HepG2 (cell line): ENCODE measurements around the gene ZBED3.

Experiments
- HDAC6 ChIP-seq: fragments of 200-600 bp; sonication (generic); IDR thresholded peaks from 2 replicates; pipeline ENCODE4 v1.7.0; 2017; ENCODE audit warnings: mild to moderate bottlenecking, antibody characterized with exemption, low read length, low read depth
- ISL2 ChIP-seq: sonication (generic); formaldehyde crosslinking; IDR thresholded peaks from 2 replicates; pipeline ENCODE4 v1.5.0; 2020; ENCODE audit warnings: missing genetic modification reagents
- NR3C1 ChIP-seq: sonication (generic); formaldehyde crosslinking; IDR thresholded peaks from 2 replicates; pipeline ENCODE4 v1.4.0; 2020; ENCODE audit warnings: missing genetic modification reagents
- RAD51 ChIP-seq: fragments of 450-650 bp; IDR thresholded peaks from 2 replicates; pipeline ENCODE4 v1.6.1; 2016; ENCODE audit warnings: borderline replicate concordance
- SMAD1 ChIP-seq: sonication (generic); formaldehyde crosslinking; IDR thresholded peaks from 2 replicates; pipeline ENCODE4 v1.4.0; 2020; ENCODE audit warnings: missing genetic modification reagents, low read depth, mild to moderate bottlenecking, borderline replicate concordance
- SRF ChIP-seq: IDR thresholded peaks from 2 replicates; pipeline ENCODE4 v1.6.1; 2011; ENCODE audit warnings: mild to moderate bottlenecking, low read depth, low read length, moderate library complexity
- TAF1 ChIP-seq: sonication (generic); formaldehyde crosslinking; IDR thresholded peaks from 2 replicates; pipeline ENCODE4 v1.4.0; 2020; ENCODE audit warnings: missing genetic modification reagents
- XRCC5 ChIP-seq: fragments of 200-400 bp; formaldehyde crosslinking; optimal IDR thresholded peaks from 2 replicates; pipeline ENCODE3; 2017; ENCODE audit warnings: mild to moderate bottlenecking, low read length
- ZFYVE20 ChIP-seq: sonication (generic); formaldehyde crosslinking; IDR thresholded peaks from 2 replicates; pipeline ENCODE4 v1.8.0; 2023; ENCODE audit warnings: low read depth, mild to moderate bottlenecking, moderate library complexity, missing genetic modification reagents, borderline replicate concordance
- ZNF274 ChIP-seq: sonication (generic); formaldehyde crosslinking; IDR thresholded peaks from 2 replicates; pipeline ENCODE4 v1.5.1; 2020; ENCODE audit warnings: mild to moderate bottlenecking, missing genetic modification reagents
- ZNF891 ChIP-seq: sonication (generic); formaldehyde crosslinking; IDR thresholded peaks from 2 replicates; pipeline ENCODE4 v1.5.0; 2020; ENCODE audit warnings: mild to moderate bottlenecking, missing genetic modification reagents
- TF ChIP-seq, protein P1 (sequence below): sonication (generic); formaldehyde crosslinking; IDR thresholded peaks from 2 replicates; pipeline ENCODE4 v1.8.1; 2023; ENCODE audit warnings: mild to moderate bottlenecking, inconsistent platforms, moderate library complexity, missing genetic modification reagents, borderline replicate concordance
- TF ChIP-seq, protein P2 (sequence below): sonication (generic); formaldehyde crosslinking; IDR thresholded peaks from 2 replicates; pipeline ENCODE4 v1.4.0; 2020; ENCODE audit warnings: mild to moderate bottlenecking, missing genetic modification reagents
- TF ChIP-seq, protein P3 (sequence below): IDR thresholded peaks from 2 replicates; pipeline ENCODE4 v1.6.1; 2012; ENCODE audit warnings: inconsistent platforms

DNA sequence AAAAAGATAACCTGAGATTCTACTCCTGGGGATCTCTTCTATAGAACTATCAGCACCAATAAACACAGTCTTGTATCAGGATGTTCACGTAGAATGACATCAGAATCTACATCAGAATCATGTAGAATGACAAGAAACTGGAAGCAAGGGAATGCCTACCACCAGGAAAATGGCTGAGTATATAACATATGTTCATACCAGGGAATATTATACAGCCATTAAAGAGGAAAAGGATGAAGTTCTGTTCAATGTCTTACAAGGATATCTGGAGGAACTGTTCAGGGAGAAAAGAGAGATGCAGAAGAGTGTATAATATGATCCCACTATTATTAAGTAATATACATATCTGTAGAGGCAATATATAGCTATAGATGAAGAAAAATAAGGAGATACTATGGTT is 4.8 kb downstream of the ZBED3 start:
- TF ChIP-seq, protein P1, sequence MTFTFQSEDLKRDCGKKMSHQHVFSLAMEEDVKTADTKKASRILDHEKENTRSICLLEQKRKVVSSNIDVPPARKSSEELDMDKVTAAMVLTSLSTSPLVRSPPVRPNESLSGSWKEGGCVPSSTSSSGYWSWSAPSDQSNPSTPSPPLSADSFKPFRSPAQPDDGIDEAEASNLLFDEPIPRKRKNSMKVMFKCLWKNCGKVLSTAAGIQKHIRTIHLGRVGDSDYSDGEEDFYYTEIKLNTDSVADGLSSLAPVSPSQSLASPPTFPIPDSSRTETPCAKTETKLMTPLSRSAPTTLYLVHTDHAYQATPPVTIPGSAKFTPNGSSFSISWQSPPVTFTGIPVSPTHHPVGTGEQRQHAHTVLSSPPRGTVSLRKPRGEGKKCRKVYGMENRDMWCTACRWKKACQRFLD (CRISPR knock-in tag) = no peak
- no peak for TF ChIP-seq ZNF891
- TF ChIP-seq NR3C1 (CRISPR knock-in tag) = no peak
- no peak for TF ChIP-seq RAD51
- TF ChIP-seq TAF1 (CRISPR knock-in tag) = no peak
- no peak for TF ChIP-seq SMAD1
- no peak for TF ChIP-seq HDAC6
- TF ChIP-seq XRCC5 = no peak
- no peak for TF ChIP-seq SRF
- TF ChIP-seq, protein P2, sequence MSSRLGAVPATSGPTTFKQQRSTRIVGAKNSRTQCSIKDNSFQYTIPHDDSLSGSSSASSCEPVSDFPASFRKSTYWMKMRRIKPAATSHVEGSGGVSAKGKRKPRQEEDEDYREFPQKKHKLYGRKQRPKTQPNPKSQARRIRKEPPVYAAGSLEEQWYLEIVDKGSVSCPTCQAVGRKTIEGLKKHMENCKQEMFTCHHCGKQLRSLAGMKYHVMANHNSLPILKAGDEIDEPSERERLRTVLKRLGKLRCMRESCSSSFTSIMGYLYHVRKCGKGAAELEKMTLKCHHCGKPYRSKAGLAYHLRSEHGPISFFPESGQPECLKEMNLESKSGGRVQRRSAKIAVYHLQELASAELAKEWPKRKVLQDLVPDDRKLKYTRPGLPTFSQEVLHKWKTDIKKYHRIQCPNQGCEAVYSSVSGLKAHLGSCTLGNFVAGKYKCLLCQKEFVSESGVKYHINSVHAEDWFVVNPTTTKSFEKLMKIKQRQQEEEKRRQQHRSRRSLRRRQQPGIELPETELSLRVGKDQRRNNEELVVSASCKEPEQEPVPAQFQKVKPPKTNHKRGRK (CRISPR knock-in tag) = no peak
- TF ChIP-seq ZNF274 (CRISPR knock-in tag) = no peak
- no peak for TF ChIP-seq ZFYVE20
- no peak for TF ChIP-seq ISL2 (CRISPR knock-in tag)
- TF ChIP-seq, protein P3, sequence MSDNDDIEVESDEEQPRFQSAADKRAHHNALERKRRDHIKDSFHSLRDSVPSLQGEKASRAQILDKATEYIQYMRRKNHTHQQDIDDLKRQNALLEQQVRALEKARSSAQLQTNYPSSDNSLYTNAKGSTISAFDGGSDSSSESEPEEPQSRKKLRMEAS = no peak
